Measurements from ENCODE around the gene POR.

POR gene

GRCh38 chr7:75982306-75983064 lies 67.5 kb downstream of the POR start:
- H3K36me3 ChIP-seq (ENCODE audit: control insufficient read depth, insufficient read depth, low read length), result peaks cover 90% of the 10 kb centered on the region

GRCh38 chr7:75983471-75984129 lies 68.6 kb downstream of the POR start:
- H3K27ac ChIP-seq (ENCODE audit: low read depth, low read length), result no peak overlapping the region
- no peaks in the 10 kb centered on the region for H3K27me3 ChIP-seq (ENCODE audit: control insufficient read depth, insufficient read depth, low read length)
- no peaks in the 10 kb centered on the region for H3K9me3 ChIP-seq (ENCODE audit: control insufficient read depth, insufficient read depth, low read depth, low read length)
- H3K4me3 ChIP-seq (ENCODE audit: low read depth, low read length), result no peak overlapping the region
- H3K9ac ChIP-seq (ENCODE audit: low read length), result no peak overlapping the region
- peaks cover 92% of the 10 kb centered on the region for H3K36me3 ChIP-seq (ENCODE audit: control insufficient read depth, insufficient read depth, low read length)
- H3K4me1 ChIP-seq (ENCODE audit: control insufficient read depth, insufficient read depth, low read length), result no peaks in the 10 kb centered on the region

More at GRCh38 chr7:75982306-75983064, 67.5 kb downstream of the POR start:
- H3K27ac ChIP-seq (ENCODE audit: low read depth, low read length), result no peak overlapping the region
- H3K9ac ChIP-seq (ENCODE audit: low read length), result no peak overlapping the region
- no peaks in the 10 kb centered on the region for H3K4me1 ChIP-seq (ENCODE audit: control insufficient read depth, insufficient read depth, low read length)
- H3K9me3 ChIP-seq (ENCODE audit: control insufficient read depth, insufficient read depth, low read depth, low read length), result no peaks in the 10 kb centered on the region
- no peak overlapping the region for H3K4me3 ChIP-seq (ENCODE audit: low read depth, low read length)
- H3K27me3 ChIP-seq (ENCODE audit: control insufficient read depth, insufficient read depth, low read length), result no peaks in the 10 kb centered on the region

DNA sequence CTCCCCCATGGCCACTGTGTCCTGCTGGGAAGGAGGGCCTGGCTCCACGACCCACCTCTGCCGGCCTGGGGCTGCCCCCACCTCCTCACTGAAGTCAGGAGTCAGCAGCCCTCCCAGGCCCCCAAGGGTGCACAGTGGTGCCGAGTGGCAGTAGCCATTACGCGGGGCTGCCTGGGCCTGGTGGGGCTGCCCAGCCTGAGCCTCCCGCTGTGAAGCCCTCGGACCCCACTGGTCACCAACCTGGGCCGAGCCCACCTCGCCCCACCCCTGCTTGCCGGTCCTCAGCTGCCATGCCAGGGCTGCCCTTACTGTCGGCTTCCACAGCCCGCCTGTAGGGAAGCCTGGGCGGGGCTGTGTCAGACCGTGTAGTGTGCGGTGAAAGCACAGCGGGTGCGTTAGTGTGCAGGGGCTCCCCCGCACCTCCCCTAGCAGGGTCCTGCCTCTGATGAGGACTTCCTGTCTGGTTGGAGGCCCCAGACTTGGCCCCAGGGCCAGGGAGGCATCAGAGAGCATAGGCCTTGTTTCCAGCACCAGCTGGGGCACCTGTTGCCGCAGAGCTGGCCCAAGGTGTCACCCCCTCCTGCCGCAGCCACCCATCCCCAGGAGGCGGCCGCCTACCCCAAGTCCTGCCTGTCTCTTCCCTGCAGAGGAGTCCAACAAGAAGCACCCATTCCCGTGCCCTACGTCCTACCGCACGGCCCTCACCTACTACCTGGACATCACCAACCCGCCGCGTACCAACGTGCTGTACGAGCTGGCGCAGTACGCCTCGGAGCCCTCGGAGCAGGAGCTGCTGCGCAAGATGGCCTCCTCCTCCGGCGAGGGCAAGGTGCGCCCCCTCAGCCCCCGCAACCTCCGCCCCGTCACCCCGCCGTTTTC lies 69.4 kb downstream of the POR start:
- peaks cover 88% of the 10 kb centered on the region for H3K36me3 ChIP-seq (ENCODE audit: control insufficient read depth, insufficient read depth, low read length)
- no peak overlapping the region for H3K27ac ChIP-seq (ENCODE audit: low read depth, low read length)
- no peak overlapping the region for H3K4me3 ChIP-seq (ENCODE audit: low read depth, low read length)
- no peaks in the 10 kb centered on the region for H3K9me3 ChIP-seq (ENCODE audit: control insufficient read depth, insufficient read depth, low read depth, low read length)
- no peak overlapping the region for H3K9ac ChIP-seq (ENCODE audit: low read length)
- peaks cover 4% of the 10 kb centered on the region; the same call in 1 of the 2 replicates for H3K4me1 ChIP-seq (ENCODE audit: control insufficient read depth, insufficient read depth, low read length)
- no peaks in the 10 kb centered on the region for H3K27me3 ChIP-seq (ENCODE audit: control insufficient read depth, insufficient read depth, low read length)

- Histone ChIP-seq H3K27me3 (ENCODE audit: control insufficient read depth, insufficient read depth, low read length) (no peaks in the 10 kb centered on the region), H3K36me3 (ENCODE audit: control insufficient read depth, insufficient read depth, low read length) (peaks cover 81% of the 10 kb centered on the region), H3K9ac (ENCODE audit: low read length) (no peak overlapping the region), H3K9me3 (ENCODE audit: control insufficient read depth, insufficient read depth, low read depth, low read length) (no peaks in the 10 kb centered on the region), H3K4me1 (ENCODE audit: control insufficient read depth, insufficient read depth, low read length) (peaks cover 11% of the 10 kb centered on the region; the same call in 1 of the 2 replicates), H3K27ac (ENCODE audit: low read depth, low read length) (no peak overlapping the region), H3K4me3 (ENCODE audit: low read depth, low read length) (no peak overlapping the region)
Observed at GRCh38 chr7:75985009-75985517, 70.1 kb downstream of the POR start.

GRCh38 chr7:75985518-75986146 lies 70.7 kb downstream of the POR start:
- Histone ChIP-seq H3K9ac (ENCODE audit: low read length) (no peak overlapping the region), H3K27ac (ENCODE audit: low read depth, low read length) (no peak overlapping the region), H3K36me3 (ENCODE audit: control insufficient read depth, insufficient read depth, low read length) (peaks cover 75% of the 10 kb centered on the region), H3K4me3 (ENCODE audit: low read depth, low read length) (no peak overlapping the region), H3K4me1 (ENCODE audit: control insufficient read depth, insufficient read depth, low read length) (peaks cover 12% of the 10 kb centered on the region; the same call in 1 of the 2 replicates), H3K27me3 (ENCODE audit: control insufficient read depth, insufficient read depth, low read length) (no peaks in the 10 kb centered on the region), H3K9me3 (ENCODE audit: control insufficient read depth, insufficient read depth, low read depth, low read length) (no peaks in the 10 kb centered on the region)

- H3K36me3 ChIP-seq (ENCODE audit: control insufficient read depth, insufficient read depth, low read length), result peaks cover 69% of the 10 kb centered on the region
- H3K4me1 ChIP-seq (ENCODE audit: control insufficient read depth, insufficient read depth, low read length), result peaks cover 17% of the 10 kb centered on the region
- no peak overlapping the region for H3K27ac ChIP-seq (ENCODE audit: low read depth, low read length)
Observed at GRCh38 chr7:75986147-75986781, 71.3 kb downstream of the POR start.

GRCh38 chr7:75987026-75987804 lies 72.3 kb downstream of the POR start:
- no peaks in the 10 kb centered on the region for H3K27me3 ChIP-seq (ENCODE audit: control insufficient read depth, insufficient read depth, low read length)
- no peaks in the 10 kb centered on the region for H3K9me3 ChIP-seq (ENCODE audit: control insufficient read depth, insufficient read depth, low read depth, low read length)
- H3K9ac ChIP-seq (ENCODE audit: low read length), result no peak overlapping the region
- H3K27ac ChIP-seq (ENCODE audit: low read depth, low read length), result no peak overlapping the region
- H3K4me1 ChIP-seq (ENCODE audit: control insufficient read depth, insufficient read depth, low read length), result peaks cover 17% of the 10 kb centered on the region
- H3K4me3 ChIP-seq (ENCODE audit: low read depth, low read length), result no peak overlapping the region
- H3K36me3 ChIP-seq (ENCODE audit: control insufficient read depth, insufficient read depth, low read length), result peaks cover 59% of the 10 kb centered on the region

More at GRCh38 chr7:75986147-75986781, 71.3 kb downstream of the POR start:
- Histone ChIP-seq H3K4me3 (ENCODE audit: low read depth, low read length) (no peak overlapping the region), H3K9me3 (ENCODE audit: control insufficient read depth, insufficient read depth, low read depth, low read length) (no peaks in the 10 kb centered on the region), H3K27me3 (ENCODE audit: control insufficient read depth, insufficient read depth, low read length) (no peaks in the 10 kb centered on the region), H3K9ac (ENCODE audit: low read length) (no peak overlapping the region)

- Histone ChIP-seq H3K4me3 (ENCODE audit: low read depth, low read length) (no peak overlapping the region), H3K4me1 (ENCODE audit: control insufficient read depth, insufficient read depth, low read length) (peaks cover 18% of the 10 kb centered on the region), H3K9ac (ENCODE audit: low read length) (no peak overlapping the region), H3K36me3 (ENCODE audit: control insufficient read depth, insufficient read depth, low read length) (peaks cover 51% of the 10 kb centered on the region), H3K27me3 (ENCODE audit: control insufficient read depth, insufficient read depth, low read length) (no peaks in the 10 kb centered on the region), H3K9me3 (ENCODE audit: control insufficient read depth, insufficient read depth, low read depth, low read length) (no peaks in the 10 kb centered on the region), H3K27ac (ENCODE audit: low read depth, low read length) (no peak overlapping the region)
Observed at GRCh38 chr7:75987805-75988567, 73.0 kb downstream of the POR start.

Data from HUES6 (cell line).